ENCODE data around the gene GAB3.

DNA sequence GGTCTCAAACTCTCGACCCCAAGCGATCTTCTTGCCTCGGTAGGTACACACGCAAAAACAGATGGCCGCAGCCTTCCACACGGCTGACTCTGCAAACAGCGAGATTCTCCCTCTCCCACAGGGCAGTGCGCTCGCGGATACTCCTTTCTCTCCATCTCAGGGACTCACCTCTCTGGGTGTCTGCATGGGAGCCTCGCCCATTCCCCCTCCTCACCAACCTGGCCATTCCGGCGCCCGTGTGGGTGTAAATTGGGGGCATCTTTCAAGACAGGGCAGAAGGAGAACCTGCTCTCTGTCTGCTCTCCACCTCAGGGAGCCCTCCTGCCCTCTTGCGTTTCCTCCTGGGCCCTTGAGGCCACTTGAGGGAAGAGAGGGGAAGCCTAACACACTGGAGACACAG is 101.9 kb downstream of the GAB3 start:
- TF ChIP-seq EZH2 (IDR thresholded peaks at IDR 0.05; ENCODE audit: borderline replicate concordance, low read length) (no peak), CTCF (IDR thresholded peaks at IDR 0.05; ENCODE audit: low read length) (no peak)
